GM19372 (cell line): Measurements from ENCODE around the gene ATN1.

Experiments
- ATAC-seq: cut with Tn5 transposase; IDR thresholded peaks from one replicate; pipeline ENCODE4 v1.9.1; 2021; ENCODE audit warnings: mild to moderate bottlenecking, low read depth, moderate library complexity; ENCODE audit not compliant: unreplicated experiment

Gene ATN1

DNA sequence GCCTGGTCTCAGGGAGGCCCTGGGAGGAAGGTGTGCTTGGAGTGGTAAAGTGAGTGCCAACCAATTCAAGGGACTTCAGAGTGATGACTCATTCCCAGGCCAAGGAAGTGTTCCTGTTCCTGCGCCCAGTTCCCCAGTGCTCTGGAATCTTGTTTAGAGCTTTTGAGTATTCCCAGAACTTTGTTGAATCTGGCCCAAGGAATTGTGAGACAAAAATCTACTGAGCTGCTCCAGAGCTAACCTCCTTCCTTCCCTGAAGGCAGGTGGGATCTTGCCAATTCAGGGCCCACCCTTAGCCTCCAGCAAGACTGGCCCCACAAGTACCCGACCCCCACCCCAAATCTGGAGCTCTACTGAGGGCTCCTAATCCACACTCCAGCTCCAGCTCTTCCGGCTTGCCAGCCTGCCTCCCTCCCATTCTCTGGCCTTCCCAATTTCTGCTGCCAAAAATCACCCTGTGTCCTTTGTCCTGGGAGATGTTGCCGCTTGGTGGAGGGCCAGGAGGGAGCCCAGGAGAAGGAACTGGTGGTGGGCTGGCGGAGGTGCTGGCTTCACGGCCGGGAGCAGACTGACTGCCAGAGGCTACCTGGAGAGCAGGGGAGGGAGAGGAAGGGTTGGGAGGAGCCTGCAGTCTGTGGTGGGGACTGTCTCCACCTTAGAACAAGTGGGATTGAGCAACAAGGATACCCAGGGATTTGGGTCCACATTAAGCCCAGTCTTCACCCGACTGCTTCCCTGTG lies 2.0 kb upstream of the ATN1 start:
- ATAC-seq = no peak

- ATAC-seq = no peak
Measured at GRCh38 chr12:6928022-6928702, 403 bp downstream of the ATN1 start.

DNA sequence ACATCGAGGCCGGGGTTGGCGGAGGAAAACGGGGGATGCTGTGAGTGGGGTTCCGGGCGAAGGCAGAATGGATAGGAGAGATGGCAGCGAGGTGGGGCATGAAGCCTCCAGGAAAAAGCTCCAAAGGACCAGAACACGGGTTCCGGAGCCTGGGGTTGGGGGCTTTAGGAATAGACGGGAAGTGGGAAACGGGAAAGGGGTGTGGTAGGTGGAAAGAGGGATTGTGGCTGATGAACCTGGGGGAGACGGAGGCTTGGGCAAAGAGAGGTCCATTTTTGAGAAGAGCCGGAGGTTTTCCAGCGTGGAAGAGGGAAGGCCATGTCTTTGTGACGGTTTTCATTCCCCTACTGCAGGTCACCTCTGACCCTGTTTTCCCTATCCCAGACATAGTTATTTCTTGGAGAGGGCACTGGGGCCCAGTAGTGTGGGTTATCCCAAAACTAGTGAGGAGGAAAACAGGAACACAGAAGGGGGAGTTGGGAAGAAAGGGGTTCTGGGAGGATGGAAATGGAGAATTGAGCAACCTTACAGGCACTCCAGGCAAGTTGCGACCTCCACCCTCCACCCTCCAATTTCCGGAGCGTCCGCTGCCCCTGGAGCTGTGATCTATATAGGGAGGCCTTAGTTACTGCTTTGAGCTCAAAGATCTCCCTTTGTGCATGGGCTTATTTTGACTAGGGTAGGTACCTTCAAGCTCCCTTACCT lies 1.1 kb downstream of the ATN1 start:
- no peak for ATAC-seq

- no peak for ATAC-seq
Measured at GRCh38 chr12:6929466-6930452, 2.0 kb downstream of the ATN1 start.

DNA sequence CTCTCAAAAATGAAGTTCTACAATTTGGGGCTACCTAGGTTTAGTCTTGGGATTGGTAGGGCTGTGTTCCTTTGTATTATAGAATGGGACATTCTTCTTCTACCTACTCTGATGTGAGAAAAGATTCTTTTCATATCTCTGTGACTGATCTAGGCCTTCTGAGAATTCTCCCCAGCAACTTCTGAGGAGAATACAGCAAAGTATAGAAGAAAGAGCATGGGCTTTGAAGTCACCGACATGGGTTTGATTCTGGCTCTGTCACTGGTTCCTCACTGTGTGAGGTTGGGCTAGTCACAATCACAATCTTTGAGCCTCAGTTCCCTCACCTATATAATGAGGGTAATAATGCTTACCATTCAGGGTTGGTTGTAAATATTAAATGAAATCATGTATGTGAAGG lies 5.0 kb downstream of the ATN1 start:
- no peak for ATAC-seq

- no peak for ATAC-seq
Measured at GRCh38 chr12:6934110-6934509, 6.4 kb downstream of the ATN1 start.

DNA sequence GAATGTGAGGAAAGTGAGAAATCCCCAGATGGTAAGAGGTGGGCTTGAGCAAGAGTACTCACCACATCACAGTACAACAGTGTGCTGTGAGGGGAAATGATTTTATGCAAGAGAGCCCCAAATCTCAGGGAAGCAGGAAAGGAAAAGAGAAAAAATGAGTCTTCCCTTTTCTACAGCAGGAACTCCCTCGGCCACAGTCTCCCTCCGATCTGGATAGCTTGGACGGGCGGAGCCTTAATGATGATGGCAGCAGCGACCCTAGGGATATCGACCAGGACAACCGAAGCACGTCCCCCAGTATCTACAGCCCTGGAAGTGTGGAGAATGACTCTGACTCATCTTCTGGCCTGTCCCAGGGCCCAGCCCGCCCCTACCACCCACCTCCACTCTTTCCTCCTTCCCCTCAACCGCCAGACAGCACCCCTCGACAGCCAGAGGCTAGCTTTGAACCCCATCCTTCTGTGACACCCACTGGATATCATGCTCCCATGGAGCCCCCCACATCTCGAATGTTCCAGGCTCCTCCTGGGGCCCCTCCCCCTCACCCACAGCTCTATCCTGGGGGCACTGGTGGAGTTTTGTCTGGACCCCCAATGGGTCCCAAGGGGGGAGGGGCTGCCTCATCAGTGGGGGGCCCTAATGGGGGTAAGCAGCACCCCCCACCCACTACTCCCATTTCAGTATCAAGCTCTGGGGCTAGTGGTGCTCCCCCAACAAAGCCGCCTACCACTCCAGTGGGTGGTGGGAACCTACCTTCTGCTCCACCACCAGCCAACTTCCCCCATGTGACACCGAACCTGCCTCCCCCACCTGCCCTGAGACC lies 7.8 kb downstream of the ATN1 start:
- no peak for ATAC-seq

GRCh38 chr12:6936194-6936635 lies 8.5 kb downstream of the ATN1 start:
- no peak for ATAC-seq

GRCh38 chr12:6936636-6937480 lies 9.1 kb downstream of the ATN1 start:
- no peak for ATAC-seq

DNA sequence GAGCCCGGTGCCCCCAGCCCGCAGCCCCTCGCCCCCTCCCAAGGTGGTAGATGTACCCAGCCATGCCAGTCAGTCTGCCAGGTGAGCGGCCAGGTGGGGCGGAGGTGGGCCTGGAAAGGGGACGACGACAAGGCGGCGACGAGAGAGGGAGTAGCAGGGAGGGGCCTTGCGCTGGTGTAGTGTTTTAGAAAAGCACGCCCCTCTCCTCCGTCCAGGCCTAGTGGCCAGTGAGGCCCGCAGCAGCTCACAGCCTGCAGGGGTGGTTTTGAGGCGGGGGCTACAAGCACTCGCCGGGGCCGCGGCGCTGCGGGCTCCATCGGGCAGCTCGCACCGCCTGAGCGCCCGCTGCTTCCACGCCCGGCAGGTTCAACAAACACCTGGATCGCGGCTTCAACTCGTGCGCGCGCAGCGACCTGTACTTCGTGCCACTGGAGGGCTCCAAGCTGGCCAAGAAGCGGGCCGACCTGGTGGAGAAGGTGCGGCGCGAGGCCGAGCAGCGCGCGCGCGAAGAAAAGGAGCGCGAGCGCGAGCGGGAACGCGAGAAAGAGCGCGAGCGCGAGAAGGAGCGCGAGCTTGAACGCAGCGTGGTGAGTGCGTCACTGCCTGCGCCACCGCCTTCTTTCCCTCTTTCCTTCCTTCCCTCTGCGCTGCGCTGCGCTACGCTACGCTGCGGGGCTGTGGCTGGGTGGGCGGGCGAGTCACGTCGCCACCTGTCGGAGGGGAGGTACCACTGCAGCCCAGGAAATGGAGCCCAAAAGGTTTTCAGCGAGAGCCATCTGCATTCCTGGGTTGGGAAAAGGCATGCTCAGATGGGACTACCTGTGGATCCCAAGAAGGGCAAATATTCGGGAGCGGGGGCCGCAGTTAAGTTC lies 10.0 kb downstream of the ATN1 start:
- peak; percentile 92 for ATAC-seq

GRCh38 chr12:6938353-6939190 lies 10.8 kb downstream of the ATN1 start:
- ATAC-seq = no peak

DNA sequence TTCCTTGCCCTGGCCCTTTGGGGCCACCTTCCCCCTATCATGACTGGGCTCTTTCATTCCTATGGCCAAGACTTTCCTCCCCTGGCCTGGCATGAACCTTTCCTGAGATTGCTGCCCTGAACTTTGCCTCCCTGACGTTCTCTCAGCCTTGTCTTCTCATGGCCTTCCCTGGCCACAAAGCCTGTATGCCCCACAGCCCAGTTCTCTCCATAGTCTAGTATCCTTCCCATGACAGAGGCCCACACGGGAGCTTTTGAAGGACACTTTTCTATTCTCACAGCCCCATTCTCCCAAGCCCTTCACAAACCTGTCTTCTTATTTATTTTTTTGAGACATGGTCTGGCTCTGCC lies 11.4 kb downstream of the ATN1 start:
- ATAC-seq = no peak

- no peak for ATAC-seq
Measured at GRCh38 chr12:6941267-6941666, 13.5 kb downstream of the ATN1 start.

DNA sequence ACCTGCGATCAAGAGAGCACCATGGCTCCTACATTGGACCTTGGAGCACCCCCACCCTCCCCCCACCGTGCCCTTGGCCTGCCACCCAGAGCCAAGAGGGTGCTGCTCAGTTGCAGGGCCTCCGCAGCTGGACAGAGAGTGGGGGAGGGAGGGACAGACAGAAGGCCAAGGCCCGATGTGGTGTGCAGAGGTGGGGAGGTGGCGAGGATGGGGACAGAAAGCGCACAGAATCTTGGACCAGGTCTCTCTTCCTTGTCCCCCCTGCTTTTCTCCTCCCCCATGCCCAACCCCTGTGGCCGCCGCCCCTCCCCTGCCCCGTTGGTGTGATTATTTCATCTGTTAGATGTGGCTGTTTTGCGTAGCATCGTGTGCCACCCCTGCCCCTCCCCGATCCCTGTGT lies 14.0 kb downstream of the ATN1 start:
- no peak for ATAC-seq

DNA sequence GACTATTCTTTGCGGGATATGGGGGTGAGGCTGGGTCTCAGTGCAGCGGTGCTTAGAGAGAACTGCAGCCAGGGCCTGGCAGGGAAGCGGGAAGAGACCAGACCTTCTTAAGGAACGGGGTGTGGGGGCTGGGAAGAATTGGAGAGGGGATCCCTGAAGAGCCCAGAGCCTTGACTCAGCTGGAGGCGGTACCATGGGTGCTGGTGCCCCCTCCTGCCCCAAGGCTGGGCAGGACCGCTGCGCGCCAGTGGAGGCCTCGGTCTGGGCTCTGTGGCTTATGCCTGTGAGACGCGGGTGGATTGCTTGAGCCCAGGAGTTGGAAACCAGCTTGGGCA lies 14.5 kb downstream of the ATN1 start:
- no peak for ATAC-seq

DNA sequence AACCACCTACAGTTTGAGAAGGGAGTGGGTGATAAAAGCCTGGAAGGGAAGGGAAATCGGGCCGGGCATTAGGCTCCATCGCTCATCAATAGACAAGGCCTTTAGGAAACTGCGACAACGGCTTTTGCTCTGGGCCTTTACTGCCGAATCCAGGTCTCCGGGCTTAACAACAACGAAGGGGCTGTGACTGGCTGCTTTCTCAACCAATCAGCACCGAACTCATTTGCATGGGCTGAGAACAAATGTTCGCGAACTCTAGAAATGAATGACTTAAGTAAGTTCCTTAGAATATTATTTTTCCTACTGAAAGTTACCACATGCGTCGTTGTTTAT lies 15.6 kb downstream of the ATN1 start:
- ATAC-seq = peak; percentile 17

DNA sequence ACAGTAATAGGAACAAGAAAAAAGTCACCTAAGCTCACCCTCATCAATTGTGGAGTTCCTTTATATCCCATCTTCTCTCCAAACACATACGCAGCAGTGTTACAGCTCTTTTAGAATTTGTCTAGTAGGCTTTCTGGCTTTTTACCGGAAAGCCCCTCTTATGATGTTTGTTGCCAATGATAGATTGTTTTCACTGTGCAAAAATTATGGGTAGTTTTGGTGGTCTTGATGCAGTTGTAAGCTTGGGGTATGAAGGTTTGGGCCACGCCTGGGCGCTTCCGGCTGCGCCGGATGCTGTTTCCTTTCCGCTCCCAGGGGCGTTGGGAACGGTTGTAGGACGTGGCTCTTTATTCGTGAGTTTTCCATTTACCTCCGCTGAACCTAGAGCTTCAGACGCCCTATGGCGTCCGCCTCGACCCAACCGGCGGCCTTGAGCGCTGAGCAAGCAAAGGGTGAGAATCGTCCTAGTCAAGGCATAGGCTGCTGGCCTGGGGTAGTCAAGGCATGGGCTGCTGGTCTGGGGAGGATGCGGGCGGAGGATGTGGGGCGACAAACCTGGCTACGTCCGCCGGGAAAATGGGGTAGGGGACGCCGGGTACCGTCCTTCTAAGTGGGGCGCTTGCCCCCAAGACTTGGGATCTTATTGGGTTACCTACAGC lies 16.1 kb downstream of the ATN1 start, which contains the start of the genes C12orf57 and RNU7-1:
C12orf57 (plus strand) TSS at position 301 of the 659 bp plus-strand sequence; CDS start at position 401, 100 bp downstream.
RNU7-1 (plus strand) TSS at position 95 of the 659 bp plus-strand sequence.
- ATAC-seq = peak; percentile 48
